Type B pancreatic cell (in vitro differentiated cells): ENCODE measurements around the gene SHISA5. TPM values are rescaled to one million over a fixed set of nuclear protein-coding genes. Genes with fewer than 3 reads are reported as not detected.
A peak's percentile ranks its signal among the peaks of the same experiment; 100 is the strongest.

Experiments
- DNase-seq: peaks from one replicate; pipeline ENCODE4 v3.0.0; 2021; ENCODE audit warnings: mixed read lengths; ENCODE audit not compliant: unreplicated experiment; ENCODE audit errors: extremely low spot score
- H3K27ac Mint-ChIP-seq: 2 replicates; pipeline ENCODE4 v1.8.0; 2021; ENCODE audit warnings: mild to moderate bottlenecking, mixed read lengths
- H3K27me3 Mint-ChIP-seq: 2 replicates; pipeline ENCODE4 v1.8.0; 2021; ENCODE audit warnings: mixed read lengths
- H3K36me3 Mint-ChIP-seq: 2 replicates; pipeline ENCODE4 v1.8.0; 2021; ENCODE audit warnings: mixed read lengths
- H3K4me1 Mint-ChIP-seq: one replicate; pipeline ENCODE4 v1.8.0; 2021; ENCODE audit warnings: mixed read lengths; ENCODE audit not compliant: unreplicated experiment
- H3K4me3 Mint-ChIP-seq: 2 replicates; pipeline ENCODE4 v1.8.0; 2021; ENCODE audit warnings: mild to moderate bottlenecking, mixed read lengths
- H3K9me3 Mint-ChIP-seq: 2 replicates; pipeline ENCODE4 v1.8.0; 2021; ENCODE audit warnings: mixed read lengths
- CTCF ChIP-seq: fragments of 200-600 bp; sonication (generic); conservative IDR thresholded peaks from 2 replicates; pipeline ENCODE4 v1.5.0; 2021; ENCODE audit warnings: antibody characterized with exemption, mild to moderate bottlenecking
- total RNA-seq: library from RNA; stranded (reverse); gene quantifications from 2 replicates; pipeline ENCODE4 v1.2.1, GENCODE V29; 2021; ENCODE audit warnings: low replicate concordance

Gene SHISA5
- total RNA-seq, 1 donor from 2014 or later: 162 TPM

- peak; percentile 86 for DNase-seq
- no peaks in the 10 kb centered on the region for H3K9me3 Mint-ChIP-seq
- peaks cover 21% of the 10 kb centered on the region for H3K36me3 Mint-ChIP-seq
- no peaks in the 10 kb centered on the region for H3K27me3 Mint-ChIP-seq
- peak overlapping the region; percentile 94 for H3K4me3 Mint-ChIP-seq
- TF ChIP-seq CTCF: no peak
- H3K27ac Mint-ChIP-seq: peak overlapping the region; percentile 99
- H3K4me1 Mint-ChIP-seq: peaks cover 52% of the 10 kb centered on the region
Observed at GRCh38 chr3:48429317-48429959, 74.5 kb downstream of the SHISA5 start.

DNA sequence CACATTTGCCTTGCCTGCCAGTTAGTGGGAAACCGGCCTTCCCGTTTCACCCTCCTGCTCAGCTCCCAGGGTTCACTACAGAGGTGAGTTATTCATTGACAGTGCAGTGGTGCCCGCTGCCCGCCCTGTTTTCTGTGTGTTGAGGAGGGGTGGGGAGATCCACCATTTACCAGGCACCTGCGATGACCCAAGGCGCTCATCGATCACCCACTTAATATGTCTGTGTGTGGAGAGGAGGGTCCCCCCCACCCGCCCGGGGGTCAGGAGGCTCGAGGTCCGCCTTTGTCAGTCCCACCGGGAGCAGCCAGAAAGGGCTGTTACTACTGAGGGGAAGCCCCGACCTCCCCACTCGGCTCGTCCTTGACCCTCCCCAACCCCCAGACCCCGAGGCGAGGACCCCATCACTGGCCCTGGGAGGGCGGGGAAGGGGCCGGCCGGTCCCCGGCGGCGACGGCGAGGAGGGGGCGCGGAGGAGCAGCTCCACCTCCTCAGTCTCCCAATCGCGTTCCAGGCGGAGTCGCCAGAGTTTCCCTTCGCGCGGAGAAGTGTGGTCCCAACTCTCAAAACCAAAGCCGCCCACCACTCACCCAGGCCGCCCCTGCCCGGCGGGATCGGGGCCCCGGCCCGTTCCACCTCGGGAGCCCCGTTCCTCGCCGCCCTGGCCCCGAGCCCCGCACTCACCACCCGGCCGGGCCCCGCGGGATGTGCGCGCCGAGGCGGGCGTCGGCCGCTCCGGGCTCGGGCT lies 75.2 kb downstream of the SHISA5 start:
- Mint-ChIP-seq H3K4me1 (peaks cover 45% of the 10 kb centered on the region), H3K27me3 (no peaks in the 10 kb centered on the region), H3K4me3 (peak overlapping the region; percentile 90), H3K27ac (peak overlapping the region; percentile 89), H3K9me3 (no peaks in the 10 kb centered on the region), H3K36me3 (peaks cover 18% of the 10 kb centered on the region)
- DNase-seq: peak; percentile 82
- no peak for TF ChIP-seq CTCF

GRCh38 chr3:48428088-48428571 lies 75.8 kb downstream of the SHISA5 start:
- H3K27me3 Mint-ChIP-seq: no peaks in the 10 kb centered on the region
- no peaks in the 10 kb centered on the region for H3K9me3 Mint-ChIP-seq
- H3K4me1 Mint-ChIP-seq: peaks cover 47% of the 10 kb centered on the region
- TF ChIP-seq CTCF: no peak
- H3K4me3 Mint-ChIP-seq: peak overlapping the region; percentile 90
- peaks cover 17% of the 10 kb centered on the region for H3K36me3 Mint-ChIP-seq
- peak overlapping the region; percentile 89 for H3K27ac Mint-ChIP-seq
- DNase-seq: no peak

- no peaks in the 10 kb centered on the region for H3K27me3 Mint-ChIP-seq
- H3K4me3 Mint-ChIP-seq: peak overlapping the region; percentile 90
- no peak for TF ChIP-seq CTCF
- peaks cover 49% of the 10 kb centered on the region for H3K4me1 Mint-ChIP-seq
- DNase-seq: no peak
- H3K9me3 Mint-ChIP-seq: no peaks in the 10 kb centered on the region
- H3K36me3 Mint-ChIP-seq: peaks cover 19% of the 10 kb centered on the region
- H3K27ac Mint-ChIP-seq: peak overlapping the region; percentile 89
Observed at GRCh38 chr3:48427630-48427962, 76.4 kb downstream of the SHISA5 start.

DNA sequence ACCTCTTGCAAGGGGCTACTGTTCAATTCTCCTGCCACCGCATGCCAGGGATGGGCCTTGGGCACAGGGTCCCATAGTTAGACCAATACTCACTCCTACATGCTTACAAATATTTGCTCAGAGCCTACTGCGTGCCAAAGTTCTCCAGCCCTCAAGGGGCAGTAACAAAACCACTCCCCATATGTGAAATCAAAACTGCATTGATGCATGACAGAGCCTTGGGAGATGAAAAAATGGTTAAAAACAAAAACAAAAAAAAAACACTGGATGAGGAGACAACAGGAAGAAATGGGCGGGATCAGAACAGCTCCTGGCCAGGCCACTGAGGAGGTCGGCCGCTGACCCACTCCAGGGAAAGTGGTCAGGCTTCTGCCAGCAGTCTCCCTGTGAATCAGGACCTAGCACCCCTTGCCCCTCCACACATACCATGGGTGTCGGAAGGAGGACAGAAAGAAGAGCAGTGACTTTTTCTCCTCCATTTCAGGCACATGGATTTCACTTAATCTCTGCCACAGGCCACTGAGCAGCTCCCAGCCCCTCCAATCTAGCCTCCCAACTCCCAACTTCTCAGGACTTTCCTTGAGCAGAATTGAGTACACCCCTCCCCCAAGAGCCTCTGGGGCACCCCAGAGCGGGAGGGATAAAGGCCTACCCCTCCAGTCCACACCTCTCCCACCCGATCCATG lies 76.9 kb downstream of the SHISA5 start:
- Mint-ChIP-seq H3K4me3 (peak overlapping the region; percentile 90), H3K36me3 (peaks cover 15% of the 10 kb centered on the region), H3K27ac (peak overlapping the region; percentile 89), H3K4me1 (peaks cover 49% of the 10 kb centered on the region), H3K9me3 (no peaks in the 10 kb centered on the region), H3K27me3 (no peaks in the 10 kb centered on the region)
- DNase-seq: no peak
- TF ChIP-seq CTCF: no peak
